CD4-positive, alpha-beta memory T cell (primary cell): ENCODE data around the gene SEPSECS. TPM values are rescaled to one million over a fixed set of nuclear protein-coding genes. Genes with fewer than 3 reads are reported as not detected.
"Not testable (repeated sequence)": the region's sequence is repeated elsewhere in the genome, so short reads cannot be mapped to it uniquely, and the experiment has no call there.

Experiments used
- CTCF ChIA-PET: fragments of 350-600 bp; sonication (Branson Sonifier 250); formaldehyde crosslinking; loops from one replicate; lab custom pipeline; 2021; ENCODE audit warnings: inconsistent platforms; ENCODE audit not compliant: partially characterized antibody; lab: Charles Lee
- POLR2A ChIA-PET: fragments of 350-600 bp; sonication (Branson Sonifier 250); formaldehyde crosslinking; loops from one replicate; lab custom pipeline; 2021; ENCODE audit not compliant: partially characterized antibody; lab: Charles Lee
- DNase-seq, 5 donors: peaks; one replicate each; pipeline versions ENCODE4 v3.0.0 to v3.0.0-alpha.2; 2020 to 2022; ENCODE audit warnings: mixed read lengths in 1 of 5
- H3K27ac ChIP-seq: one replicate; pipeline ENCODE4 v1.7.0; 2013; ENCODE audit warnings: low read depth, low read length
- H3K27me3 ChIP-seq: 2 replicates; pipeline ENCODE4 v1.7.0; 2013; ENCODE audit warnings: mild to moderate bottlenecking, low read length, moderate library complexity; ENCODE audit not compliant: insufficient read depth
- H3K36me3 ChIP-seq: 2 replicates; pipeline ENCODE4 v1.7.0; 2013; ENCODE audit warnings: mild to moderate bottlenecking, low read length, moderate library complexity; ENCODE audit not compliant: insufficient read depth
- H3K4me1 ChIP-seq: 2 replicates; pipeline ENCODE4 v1.7.0; 2013; ENCODE audit warnings: mild to moderate bottlenecking, low read length, moderate library complexity; ENCODE audit not compliant: insufficient read depth
- H3K4me3 ChIP-seq, 2 donors: one replicate each; pipeline ENCODE4 v1.7.0; 2013; ENCODE audit warnings: low read length in 2 of 2, mild to moderate bottlenecking in 1 of 2
- H3K9me3 ChIP-seq, 2 donors: one replicate each; pipeline ENCODE4 v1.7.0; 2013; ENCODE audit warnings: low read length in 2 of 2, control low read depth in 1 of 2; ENCODE audit not compliant: control insufficient read depth in 1 of 2
- H3K27ac Mint-ChIP-seq, 7 donors: one replicate each; pipeline ENCODE4 v1.8.0; 2020 to 2021; ENCODE audit warnings: mixed read lengths in 7 of 7, mild to moderate bottlenecking in 6 of 7, inconsistent platforms in 3 of 7, moderate library complexity in 3 of 7
- H3K27me3 Mint-ChIP-seq, 2 donors: one replicate each; pipeline ENCODE4 v1.8.0; 2020 to 2021; ENCODE audit warnings: mixed read lengths in 2 of 2
- H3K36me3 Mint-ChIP-seq, 2 donors: one replicate each; pipeline ENCODE4 v1.8.0; 2020 to 2021; ENCODE audit warnings: mixed read lengths in 2 of 2, inconsistent platforms in 1 of 2, mild to moderate bottlenecking in 1 of 2
- H3K4me1 Mint-ChIP-seq, 4 donors: one replicate each; pipeline ENCODE4 v1.8.0; 2020 to 2021; ENCODE audit warnings: mixed read lengths in 4 of 4, mild to moderate bottlenecking in 1 of 4
- H3K4me3 Mint-ChIP-seq, 8 donors: one replicate each; pipeline ENCODE4 v1.8.0; 2020 to 2021; ENCODE audit warnings: mixed read lengths in 8 of 8, mild to moderate bottlenecking in 7 of 8, moderate library complexity in 6 of 8, inconsistent platforms in 3 of 8
- H3K9me3 Mint-ChIP-seq, 8 donors: one replicate each; pipeline ENCODE4 v1.8.0; 2020 to 2021; ENCODE audit warnings: mixed read lengths in 8 of 8, mild to moderate bottlenecking in 5 of 8, inconsistent platforms in 3 of 8, moderate library complexity in 1 of 8
- intact Hi-C: fragments of 100-400 bp; cut with micrococcal nuclease; formaldehyde crosslinking; loops from one replicate; pipeline ENCODE4 v1.15.1; 2023
- polyA plus RNA-seq, 2 donors: library from polyadenylated mRNA; unstranded; fragments of 300-500 nt; fragmentation: Illumina TruSeq; gene quantifications; one replicate each; pipeline ENCODE4 v1.2.3, GENCODE V29; 2021
- total RNA-seq, 2 experiments: library from RNA; stranded (reverse); gene quantifications; one replicate each; pipeline ENCODE4 v1.2.3, GENCODE V29; 2021

Gene SEPSECS
- total and polyA plus RNA-seq, 4 experiments from 2014 or later, result 1.3 to 15.1 (median 9.0) TPM

- Mint-ChIP-seq H3K36me3 (peaks cover 0 to 7% of the 10 kb centered on the region in 2 donors), H3K9me3 (peaks cover under 1 to 15% (median 8%) of the 10 kb centered on the region in 8 donors), H3K27me3 (peaks cover 25 to 47% of the 10 kb centered on the region in 2 donors), H3K4me1 (peaks cover 0 to 12% (median 1%) of the 10 kb centered on the region in 4 donors), H3K4me3 (no peak overlapping the region), H3K27ac (no peak overlapping the region)
- ChIA-PET POLR2A (no interaction called here), CTCF (no interaction called here)
- intact Hi-C loops, result no loop called here
- Histone ChIP-seq H3K36me3 (no peaks in the 10 kb centered on the region), H3K9me3 (no peaks in the 10 kb centered on the region), H3K4me1 (no peaks in the 10 kb centered on the region), H3K4me3 (no peak overlapping the region), H3K27ac (no peak overlapping the region), H3K27me3 (peaks cover 9% of the 10 kb centered on the region)
- DNase-seq, result no peak
Measured at GRCh38 chr4:25089051-25089763, 71.0 kb downstream of the SEPSECS start.

GRCh38 chr4:25088093-25088952, 71.9 kb downstream of the SEPSECS start:
- no peak for DNase-seq
- Histone ChIP-seq H3K4me3 (no peak overlapping the region), H3K9me3 (no peaks in the 10 kb centered on the region), H3K4me1 (no peaks in the 10 kb centered on the region), H3K27ac (no peak overlapping the region), H3K27me3 (peaks cover 9% of the 10 kb centered on the region), H3K36me3 (no peaks in the 10 kb centered on the region)
- Mint-ChIP-seq H3K4me1 (peaks cover 0 to 12% (median 1%) of the 10 kb centered on the region in 4 donors), H3K36me3 (peaks cover 0 to 5% of the 10 kb centered on the region in 2 donors), H3K4me3 (peak overlapping the region in 1 of 8 donors; percentile 26), H3K27me3 (peaks cover 25 to 48% of the 10 kb centered on the region in 2 donors), H3K27ac (no peak overlapping the region), H3K9me3 (peaks cover 0 to 8% (median 4%) of the 10 kb centered on the region in 8 donors)
- intact Hi-C loops, result no loop called here
- ChIA-PET POLR2A (no interaction called here), CTCF (no interaction called here)

- peaks cover 0 to 12% (median 1%) of the 10 kb centered on the region in 4 donors for H3K4me1 Mint-ChIP-seq
- DNase-seq, result no peak
- H3K4me3 ChIP-seq, result no peak overlapping the region
- H3K9me3 ChIP-seq, result no peaks in the 10 kb centered on the region
- no peak overlapping the region for H3K4me3 Mint-ChIP-seq
- intact Hi-C loops, result no loop called here
- ChIA-PET CTCF (no interaction called here), POLR2A (no interaction called here)
- no peaks in the 10 kb centered on the region for H3K36me3 Mint-ChIP-seq
- peaks cover 0 to 3% (median 0%) of the 10 kb centered on the region in 8 donors for H3K9me3 Mint-ChIP-seq
- peaks cover 9% of the 10 kb centered on the region for H3K27me3 ChIP-seq
- H3K27me3 Mint-ChIP-seq, result peaks cover 24 to 42% of the 10 kb centered on the region in 2 donors
- no peak overlapping the region for H3K27ac Mint-ChIP-seq
- no peak overlapping the region for H3K27ac ChIP-seq
- H3K4me1 ChIP-seq, result no peaks in the 10 kb centered on the region
- no peaks in the 10 kb centered on the region for H3K36me3 ChIP-seq
Measured at GRCh38 chr4:25085671-25086070, 74.6 kb downstream of the SEPSECS start.

GRCh38 chr4:25083441-25083840, 76.8 kb downstream of the SEPSECS start:
- CTCF ChIA-PET, POLR2A ChIA-PET, H3K9me3 ChIP-seq, H3K36me3 Mint-ChIP-seq, H3K36me3 ChIP-seq, H3K4me3 Mint-ChIP-seq, H3K4me1 Mint-ChIP-seq, H3K4me3 ChIP-seq, H3K9me3 Mint-ChIP-seq, H3K27ac Mint-ChIP-seq, H3K4me1 ChIP-seq, H3K27me3 ChIP-seq, DNase-seq, intact Hi-C loops, H3K27ac ChIP-seq: not testable (repeated sequence)
- H3K27me3 Mint-ChIP-seq, result peaks cover 22 to 27% of the 10 kb centered on the region in 2 donors

GRCh38 chr4:25081866-25082471, 78.3 kb downstream of the SEPSECS start:
- Mint-ChIP-seq H3K27ac (no peak overlapping the region), H3K4me3 (no peak overlapping the region), H3K9me3 (peaks cover 0 to 4% (median 0%) of the 10 kb centered on the region in 8 donors), H3K27me3 (peaks cover 16 to 27% of the 10 kb centered on the region in 2 donors), H3K4me1 (no peaks in the 10 kb centered on the region), H3K36me3 (no peaks in the 10 kb centered on the region)
- intact Hi-C loops, result no loop called here
- Histone ChIP-seq H3K4me3 (no peak overlapping the region), H3K9me3 (no peaks in the 10 kb centered on the region), H3K36me3 (no peaks in the 10 kb centered on the region), H3K4me1 (no peaks in the 10 kb centered on the region), H3K27ac (no peak overlapping the region), H3K27me3 (no peaks in the 10 kb centered on the region)
- ChIA-PET POLR2A (no interaction called here), CTCF (no interaction called here)
- no peak for DNase-seq

- no peaks in the 10 kb centered on the region for H3K36me3 Mint-ChIP-seq
- no peaks in the 10 kb centered on the region for H3K9me3 ChIP-seq
- DNase-seq, result no peak
- no peaks in the 10 kb centered on the region for H3K27me3 ChIP-seq
- ChIA-PET POLR2A (no interaction called here), CTCF (no interaction called here)
- no peak overlapping the region for H3K4me3 ChIP-seq
- no peak overlapping the region for H3K27ac ChIP-seq
- H3K27me3 Mint-ChIP-seq, result peaks cover 13 to 19% of the 10 kb centered on the region in 2 donors
- H3K4me1 Mint-ChIP-seq, result no peaks in the 10 kb centered on the region
- H3K36me3 ChIP-seq, result no peaks in the 10 kb centered on the region
- peaks cover 0 to 4% (median 0%) of the 10 kb centered on the region in 8 donors for H3K9me3 Mint-ChIP-seq
- no peak overlapping the region for H3K4me3 Mint-ChIP-seq
- intact Hi-C loops, result no loop called here
- H3K27ac Mint-ChIP-seq, result no peak overlapping the region
- H3K4me1 ChIP-seq, result no peaks in the 10 kb centered on the region
Measured at GRCh38 chr4:25080571-25080970, 79.7 kb downstream of the SEPSECS start.

GRCh38 chr4:25078523-25078922, 81.7 kb downstream of the SEPSECS start:
- Histone ChIP-seq H3K4me1 (no peaks in the 10 kb centered on the region), H3K27me3 (no peaks in the 10 kb centered on the region), H3K36me3 (no peaks in the 10 kb centered on the region), H3K4me3 (no peak overlapping the region), H3K27ac (no peak overlapping the region), H3K9me3 (no peaks in the 10 kb centered on the region)
- no peak overlapping the region for H3K27ac Mint-ChIP-seq
- no peak for DNase-seq
- H3K9me3 Mint-ChIP-seq, result peaks cover 0 to 4% (median 0%) of the 10 kb centered on the region in 8 donors
- H3K27me3 Mint-ChIP-seq, result peaks cover 13 to 15% of the 10 kb centered on the region in 2 donors
- H3K4me1 Mint-ChIP-seq, result no peaks in the 10 kb centered on the region
- ChIA-PET POLR2A (no interaction called here), CTCF (no interaction called here)
- no peak overlapping the region for H3K4me3 Mint-ChIP-seq
- no peaks in the 10 kb centered on the region for H3K36me3 Mint-ChIP-seq
- intact Hi-C loops, result no loop called here
